HT1080 (cell line): Measurements from ENCODE around the gene PSMG3. TPM values are rescaled to one million over a fixed set of nuclear protein-coding genes. Genes with fewer than 3 reads are reported as not detected.

ENCODE experiments used
- DNase-seq: peaks from one replicate; pipeline ENCODE4 v3.0.0-alpha.2; 2015; ENCODE audit warnings: low read depth
- polyA plus RNA-seq, 2 experiments: library from polyadenylated mRNA; depleted of rRNA; stranded (reverse); fragments of >200 nt; gene quantifications; 2 replicates each; pipeline ENCODE4 v1.2.3, GENCODE V29; 2015
- total RNA-seq: library from RNA; depleted of rRNA; stranded (reverse); fragments of >200 nt; shearing (Covaris generic); gene quantifications from 2 replicates; pipeline ENCODE4 v1.2.3, GENCODE V29; 2014; rRNA removed

PSMG3 gene, protein sequence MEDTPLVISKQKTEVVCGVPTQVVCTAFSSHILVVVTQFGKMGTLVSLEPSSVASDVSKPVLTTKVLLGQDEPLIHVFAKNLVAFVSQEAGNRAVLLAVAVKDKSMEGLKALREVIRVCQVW
- total RNA-seq, result 72.1 and 97.7 TPM in 2 replicates
- polyA plus RNA-seq (2015; cell fraction: cytosol; rRNA removed), result 57.8 and 71.6 TPM in 2 replicates
- 47.0 and 55.2 TPM in 2 replicates for polyA plus RNA-seq (2015; cell fraction: nucleus; rRNA removed)

DNA sequence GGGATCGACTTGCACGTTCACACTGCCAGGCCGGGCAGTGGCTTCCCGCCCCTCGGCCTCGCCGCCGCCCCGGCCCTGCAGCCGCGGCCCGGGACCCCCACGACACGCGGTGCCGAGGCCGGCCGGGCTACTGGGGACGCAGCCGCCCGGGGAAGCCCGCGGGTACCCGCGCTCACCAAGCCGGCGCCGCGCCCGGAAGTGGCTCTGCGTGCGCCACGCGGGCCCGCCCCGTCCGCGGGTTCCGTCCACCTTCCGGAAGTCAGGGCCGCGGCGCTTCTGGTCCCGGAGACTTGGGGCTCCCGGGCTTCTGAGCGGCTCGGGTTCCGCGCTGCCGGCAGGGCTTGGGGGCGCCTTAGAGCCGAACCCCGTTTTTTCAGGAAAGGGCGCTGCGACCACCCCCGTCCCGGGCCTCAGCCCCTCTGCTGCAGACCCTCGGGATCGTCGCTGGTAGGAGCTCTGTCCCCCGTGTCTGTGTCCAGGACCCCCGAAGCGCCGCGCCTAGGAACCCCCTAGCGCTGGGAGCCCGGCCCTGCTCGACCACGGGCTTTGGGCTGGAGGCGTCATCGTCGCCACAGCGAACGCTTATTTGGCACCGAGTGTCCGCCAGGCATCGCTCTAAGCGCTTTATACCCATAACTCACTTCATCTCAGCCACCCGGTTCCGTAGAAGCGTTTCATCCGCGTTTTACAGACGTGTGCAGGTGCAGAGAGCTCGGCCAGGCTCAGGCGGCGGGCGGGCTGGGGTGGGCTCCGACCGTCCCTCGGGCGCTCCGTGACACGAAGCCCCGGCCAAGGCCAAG lies at the start of gene PSMG3:
PSMG3 (minus strand) TSS at position 200 of the 800 bp plus-strand sequence. CDS start 693 bp downstream, outside the sequence.
- DNase-seq, result peak; percentile 79

DNA sequence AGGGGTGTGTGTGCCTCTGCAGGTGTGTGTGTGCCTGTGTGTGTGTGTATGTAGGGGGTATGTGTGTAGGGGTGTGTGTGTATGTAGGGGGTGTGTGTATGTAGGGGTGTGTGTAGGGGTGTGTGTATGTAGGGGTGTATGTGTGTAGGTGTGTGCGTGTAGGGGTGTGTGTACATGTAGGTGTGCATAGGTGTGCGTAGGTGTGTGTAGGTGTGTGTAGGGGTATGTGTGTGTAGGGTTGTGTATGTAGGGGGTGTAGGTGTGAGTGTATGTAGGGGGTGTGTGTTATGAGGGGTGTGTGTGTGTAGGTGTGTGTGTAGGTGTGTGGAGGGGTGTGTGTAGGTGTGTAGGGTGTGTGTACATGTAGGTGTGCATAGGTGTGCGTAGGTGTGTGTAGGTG lies 48.6 kb upstream of the PSMG3 start:
- DNase-seq, result no peak

DNA sequence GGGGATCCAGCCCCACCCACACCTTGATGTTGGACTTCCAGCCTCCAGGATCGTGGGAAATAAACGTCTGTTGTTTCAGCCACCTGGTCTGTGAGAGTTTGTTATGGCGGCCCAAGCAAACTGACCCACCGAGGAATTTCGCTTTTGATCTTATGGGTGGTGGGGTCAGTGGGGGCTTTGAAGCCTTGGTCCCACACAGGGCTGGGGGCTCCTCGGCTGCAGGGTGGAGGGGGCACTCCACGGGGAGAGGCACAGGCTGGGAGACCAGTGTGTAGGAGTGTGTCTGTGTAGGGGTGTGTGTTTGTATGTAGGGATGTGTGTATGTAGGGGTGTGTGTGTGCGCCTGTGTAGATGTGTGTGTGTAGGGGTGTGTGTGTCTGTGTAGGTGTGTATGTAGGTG lies 48.1 kb upstream of the PSMG3 start:
- DNase-seq, result no peak

DNA sequence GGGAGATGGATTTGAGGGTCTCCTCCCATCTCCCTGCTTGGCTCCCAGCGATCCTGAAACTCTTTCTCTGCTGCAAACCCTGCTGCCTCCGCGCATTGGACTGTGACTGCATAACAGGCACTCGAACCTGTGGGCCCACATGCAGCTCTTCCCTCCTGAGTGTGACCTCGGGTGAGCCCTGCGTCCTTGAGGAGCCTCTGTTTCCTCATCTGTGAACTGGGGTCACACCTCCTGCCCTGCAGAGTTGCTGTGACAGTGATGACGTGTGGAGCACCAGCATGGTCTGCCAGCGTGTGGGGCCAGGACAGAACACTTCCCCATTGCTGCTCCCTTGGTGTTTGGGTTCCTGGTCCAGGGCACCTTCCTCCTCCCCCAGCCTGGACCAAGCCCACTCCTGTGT lies 46.9 kb upstream of the PSMG3 start:
- no peak for DNase-seq

DNA sequence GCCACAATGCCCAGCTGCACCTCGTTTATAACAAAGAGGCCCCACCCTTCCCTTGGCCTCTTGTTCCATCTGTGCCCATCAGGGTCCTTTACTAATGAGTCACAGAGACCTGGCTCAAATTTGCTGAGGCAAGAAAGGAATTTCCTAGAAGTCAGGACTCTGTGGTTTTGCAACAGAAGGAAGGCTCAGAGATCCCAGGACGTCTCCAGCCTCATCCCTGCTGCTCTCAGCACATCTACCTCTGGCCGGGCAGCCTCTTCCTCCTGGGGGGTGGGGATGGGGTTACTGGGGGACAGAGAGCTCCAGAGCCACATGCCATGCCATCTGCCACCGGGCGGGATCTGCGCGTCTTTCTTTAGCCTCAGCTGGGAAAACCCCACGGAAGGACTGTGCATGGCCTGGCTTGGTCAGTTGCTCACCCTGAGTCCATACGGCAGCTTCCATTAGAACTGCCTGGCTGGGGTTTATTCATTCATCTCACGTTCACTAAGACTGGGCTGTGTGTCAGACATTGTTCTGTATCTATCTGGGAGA lies 41.9 kb upstream of the PSMG3 start:
- peak; percentile 79 for DNase-seq

DNA sequence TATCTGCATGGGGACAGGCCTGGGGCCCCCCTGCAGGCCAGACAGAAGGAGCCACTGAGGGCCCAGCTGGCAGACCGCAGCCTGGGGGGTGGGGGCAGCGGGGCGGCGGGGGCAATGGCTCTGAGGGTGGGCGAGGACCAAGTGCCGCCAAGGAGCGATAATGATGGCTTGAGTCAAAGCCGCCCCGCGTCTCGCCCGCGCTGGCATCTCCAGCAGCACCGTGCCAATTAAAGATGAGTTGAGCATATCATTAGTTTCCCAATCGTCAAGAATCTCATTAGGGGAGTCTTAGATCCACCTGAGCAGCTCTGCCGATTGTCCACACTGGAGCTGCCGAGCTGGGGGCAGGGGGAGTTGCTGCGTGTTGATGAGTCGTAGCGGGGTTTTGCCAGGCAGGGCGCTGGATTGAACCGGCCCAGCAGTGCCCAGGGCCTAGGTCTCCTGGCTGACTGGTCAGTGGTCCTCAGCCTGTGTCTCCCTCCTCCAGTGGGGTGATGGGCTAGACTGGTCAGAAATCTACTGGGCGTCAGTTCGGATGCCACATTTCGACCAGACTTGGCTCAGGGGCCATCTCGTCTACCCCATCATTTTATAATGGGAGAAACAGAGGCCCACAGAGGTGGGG lies 41.0 kb upstream of the PSMG3 start:
- no peak for DNase-seq

DNA sequence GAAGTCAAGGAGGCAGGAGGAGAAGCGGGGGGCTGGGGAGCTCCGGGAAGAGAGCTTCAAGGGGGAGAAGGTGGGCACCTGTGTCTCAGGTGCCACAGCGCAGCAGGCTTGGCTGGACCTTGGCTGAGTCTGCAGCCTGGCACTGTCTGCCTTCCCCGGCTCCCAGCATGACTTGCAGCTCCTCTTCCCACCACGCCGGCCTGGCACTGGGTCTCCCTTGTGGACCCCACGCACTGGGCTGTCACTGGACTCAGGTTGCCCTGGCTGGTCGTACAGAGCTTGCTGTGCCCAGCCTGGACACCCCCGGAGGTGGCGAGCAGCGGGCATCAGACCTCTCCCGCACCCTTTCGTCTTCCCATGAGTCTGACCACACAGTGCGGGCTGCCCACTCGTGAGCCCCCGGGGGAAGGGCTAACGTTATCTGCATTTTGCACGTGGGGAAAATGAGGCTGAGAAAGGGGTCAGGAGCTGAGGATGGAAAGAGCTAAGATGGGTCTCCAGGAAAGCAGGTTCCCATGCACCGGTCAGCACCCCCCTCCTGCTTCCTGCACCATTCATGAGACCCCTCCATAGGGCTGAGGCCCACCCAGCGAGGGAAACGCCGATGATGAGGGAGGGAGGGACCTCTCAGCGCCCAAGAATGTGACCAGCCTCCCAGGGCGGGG lies 40.3 kb upstream of the PSMG3 start:
- DNase-seq, result no peak

DNA sequence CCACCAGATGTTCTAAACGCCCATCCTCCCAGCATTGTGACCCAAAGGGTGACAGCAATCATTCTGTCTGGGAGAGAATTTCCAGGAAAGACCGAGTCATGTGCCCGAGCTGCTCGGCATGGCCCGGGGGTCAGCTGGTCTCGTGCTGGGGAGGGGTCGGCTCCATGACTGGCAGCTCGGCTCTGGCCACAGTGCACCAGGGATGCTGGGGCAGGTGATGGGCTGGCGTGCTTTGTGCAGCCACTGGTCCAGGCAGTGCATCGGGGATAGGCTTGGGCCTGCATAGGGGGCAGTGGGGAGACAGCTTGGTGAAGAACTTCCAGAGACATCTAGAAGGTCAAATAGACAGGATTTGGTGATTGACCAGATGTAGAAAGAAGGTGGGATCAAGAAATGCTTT lies 39.2 kb upstream of the PSMG3 start:
- no peak for DNase-seq

DNA sequence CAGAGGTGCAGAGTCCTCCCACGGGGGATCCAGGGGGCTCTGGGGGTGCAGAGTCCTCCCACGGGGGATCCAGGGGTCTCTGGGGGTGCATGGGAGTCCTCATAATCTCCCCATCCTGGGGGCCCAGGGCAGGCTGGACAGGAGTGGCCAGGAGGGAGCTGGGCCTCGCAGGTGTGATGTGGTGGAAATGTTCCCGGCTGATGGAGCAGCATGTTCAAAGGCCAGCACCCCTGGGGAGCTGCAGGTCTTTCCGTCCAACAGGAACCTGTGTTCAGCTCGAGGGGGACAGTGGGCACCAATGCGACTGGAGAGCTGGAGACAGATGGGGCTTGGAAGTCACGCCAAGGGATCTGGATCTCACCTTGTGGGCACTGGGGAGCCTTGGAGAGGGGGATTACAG lies 38.5 kb upstream of the PSMG3 start:
- DNase-seq, result no peak

DNA sequence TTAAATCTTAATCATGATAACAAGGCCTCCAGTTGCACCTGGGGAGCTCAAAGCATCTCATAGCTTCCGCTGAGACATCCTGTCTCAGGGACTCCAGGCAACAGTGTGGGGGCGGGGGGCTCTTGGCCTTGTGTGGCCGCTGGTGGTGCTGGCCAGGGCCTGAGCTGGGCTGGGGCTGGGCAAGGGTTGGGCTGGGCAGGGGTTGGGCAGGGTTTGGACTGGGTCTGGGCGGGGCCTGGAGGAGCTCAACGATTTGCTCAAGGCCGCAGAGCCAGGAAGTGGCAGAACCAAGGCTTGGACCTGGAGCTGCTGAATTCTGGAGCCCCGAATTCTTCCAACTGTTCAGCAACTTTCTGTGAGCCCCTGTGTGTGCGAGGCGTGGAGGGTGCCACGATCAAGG lies 37.9 kb upstream of the PSMG3 start:
- no peak for DNase-seq

DNA sequence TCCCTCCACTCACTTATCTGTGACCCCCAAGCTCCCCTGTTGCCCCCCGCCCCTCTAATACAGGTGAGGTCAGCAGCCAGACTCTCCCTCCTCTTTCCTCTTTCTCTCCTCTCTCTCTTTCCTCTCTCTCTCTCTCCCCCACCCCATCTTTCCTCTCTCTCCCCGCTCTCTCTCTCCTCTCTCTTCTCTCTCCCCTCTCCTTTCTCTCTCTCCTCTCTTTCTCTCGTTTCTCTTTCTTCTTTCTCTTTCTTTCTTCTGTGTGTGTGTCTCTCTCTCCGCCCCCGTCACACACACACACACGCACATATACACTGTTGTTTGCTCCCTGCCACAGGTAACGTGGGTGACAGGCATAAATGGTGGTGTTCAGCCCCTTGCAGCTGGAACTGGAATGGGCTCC lies 37.2 kb upstream of the PSMG3 start:
- DNase-seq, result no peak

DNA sequence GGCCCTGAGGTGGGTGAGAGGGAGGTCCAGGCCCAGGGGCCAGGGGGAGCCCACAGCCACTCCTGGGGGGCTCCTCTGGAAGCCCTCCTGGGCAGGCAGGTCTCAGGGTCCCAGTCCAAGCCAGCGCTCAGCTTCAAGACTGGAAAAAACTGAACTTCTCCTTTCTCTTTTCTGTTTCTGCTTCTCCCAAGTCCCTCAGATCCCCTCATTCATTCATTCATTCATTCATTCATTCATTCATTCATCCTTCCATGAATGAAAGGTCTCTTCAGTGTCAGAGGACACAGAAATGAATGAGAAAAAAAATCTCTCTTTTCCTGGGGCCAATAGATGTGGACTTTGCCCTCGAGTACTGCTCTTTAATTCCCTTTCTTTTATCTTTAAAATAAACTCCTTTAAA lies 34.6 kb upstream of the PSMG3 start:
- no peak for DNase-seq

DNA sequence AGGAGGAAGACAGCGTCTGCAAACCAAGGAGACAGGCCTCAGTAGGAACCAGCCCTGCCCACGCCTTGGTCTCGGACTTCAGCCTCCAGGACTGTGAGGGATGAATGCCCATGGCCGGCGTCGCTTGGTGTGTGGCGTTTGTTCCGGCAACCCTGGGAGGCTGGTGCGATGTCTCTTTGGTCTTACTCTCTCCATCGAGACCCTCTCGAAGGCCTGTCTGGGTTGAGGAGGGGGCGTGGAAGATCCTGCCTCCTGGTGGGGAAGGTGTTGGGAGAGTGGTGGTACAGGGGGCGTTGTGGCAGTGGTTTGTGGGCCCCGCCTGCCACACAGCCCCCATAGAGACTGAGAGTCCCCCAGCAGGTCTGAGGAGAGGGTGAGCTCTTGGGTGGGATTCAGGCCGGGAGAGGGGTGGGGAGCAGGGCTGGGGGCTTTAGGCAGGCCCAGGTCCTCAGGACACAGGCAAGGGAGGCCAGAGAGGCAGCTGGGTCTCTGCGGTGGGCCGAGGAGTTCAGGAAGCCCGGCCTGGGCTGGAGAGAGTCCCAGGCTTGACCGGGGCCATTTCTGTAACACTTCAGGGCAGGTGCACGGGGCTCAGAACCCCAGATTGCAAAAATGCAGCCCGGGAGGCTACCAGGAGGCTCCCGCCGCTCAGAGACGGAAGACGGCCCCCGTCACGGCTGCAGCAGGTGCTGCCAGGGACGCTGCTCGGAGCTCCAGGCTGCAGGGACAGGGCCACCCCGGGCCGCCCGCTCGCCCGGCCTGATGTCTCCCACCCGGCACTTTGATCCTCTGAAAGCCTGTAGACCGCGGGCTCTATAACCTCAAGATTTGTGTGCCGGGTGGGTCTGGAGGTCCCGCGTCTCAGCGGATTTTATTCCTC lies 33.8 kb upstream of the PSMG3 start:
- no peak for DNase-seq

DNA sequence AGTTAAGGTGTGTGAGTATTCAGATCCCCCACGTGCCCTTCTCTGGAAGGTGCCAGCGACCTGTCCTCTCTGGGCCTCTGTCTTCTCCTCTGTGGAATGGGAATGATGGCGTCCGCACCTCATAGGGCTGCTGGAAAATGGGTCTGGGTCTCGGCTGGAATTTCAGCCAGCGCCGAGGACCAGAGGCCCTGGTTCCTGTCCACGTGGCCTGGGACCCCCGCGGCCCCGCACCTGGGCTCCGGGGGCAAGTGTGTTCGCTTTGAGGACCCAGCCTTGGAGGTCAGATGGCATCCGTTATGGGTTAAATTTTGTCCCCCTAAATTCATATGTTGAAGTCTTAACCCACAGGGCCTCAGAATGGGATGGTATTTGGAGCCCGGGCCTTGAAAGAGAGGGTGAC lies 32.6 kb upstream of the PSMG3 start:
- DNase-seq, result no peak

DNA sequence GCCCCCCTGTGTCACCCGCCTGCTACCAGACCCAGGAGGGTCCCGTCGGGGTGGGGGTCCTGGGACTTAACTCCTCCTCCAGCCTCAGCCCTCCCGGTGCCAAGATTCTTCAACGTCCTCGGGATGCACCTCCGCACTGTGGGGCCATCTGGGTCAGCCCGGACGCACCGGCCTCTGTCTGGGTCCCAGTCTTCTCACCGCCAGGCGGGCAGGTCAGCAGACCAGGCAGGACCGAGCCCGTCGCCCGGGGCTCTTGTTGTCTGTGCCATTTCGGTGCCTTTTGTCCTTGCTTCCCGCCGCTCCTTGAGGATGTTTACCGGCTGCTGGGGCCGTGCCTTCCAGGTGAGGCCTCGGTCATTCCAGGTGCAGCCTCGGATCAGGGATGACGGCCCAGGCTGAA lies 32.1 kb upstream of the PSMG3 start:
- DNase-seq, result no peak

DNA sequence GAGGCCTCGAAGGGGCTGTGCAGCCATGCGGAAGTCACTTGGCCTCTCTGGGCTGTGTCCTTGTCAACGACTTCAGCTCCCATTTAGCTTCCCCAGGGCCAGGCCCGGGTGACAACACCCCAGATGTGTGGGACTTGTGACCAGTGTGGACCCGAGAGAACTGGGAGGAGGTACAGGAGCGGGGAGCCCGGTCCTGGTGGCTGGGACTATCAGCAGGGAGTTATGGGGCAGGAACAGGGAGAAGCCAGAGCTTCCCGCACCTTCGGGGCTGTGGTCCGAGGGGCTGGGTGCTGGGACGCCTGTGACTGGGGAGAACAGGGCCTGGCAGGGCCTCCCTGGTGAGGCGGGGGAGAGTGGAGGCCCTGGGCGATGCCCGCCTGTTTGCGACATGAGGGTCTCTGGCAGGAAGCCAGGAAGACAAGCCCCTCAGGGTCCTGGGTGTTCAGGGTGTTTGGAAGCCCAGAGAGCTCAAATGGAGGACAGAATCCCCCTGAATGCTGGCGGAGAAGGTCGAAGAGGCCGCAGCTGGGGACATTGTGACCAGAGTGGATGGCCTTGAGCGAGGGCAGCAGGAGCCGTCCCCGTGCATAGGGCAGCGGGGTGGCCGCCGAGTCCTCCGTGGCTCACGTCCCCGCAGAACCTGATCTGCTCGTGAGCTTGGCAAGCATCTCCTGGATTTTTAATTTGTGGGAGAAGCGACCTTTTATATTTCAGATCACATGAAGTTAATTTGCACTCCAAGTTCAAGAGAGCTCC lies 30.0 kb upstream of the PSMG3 start:
- DNase-seq, result no peak

DNA sequence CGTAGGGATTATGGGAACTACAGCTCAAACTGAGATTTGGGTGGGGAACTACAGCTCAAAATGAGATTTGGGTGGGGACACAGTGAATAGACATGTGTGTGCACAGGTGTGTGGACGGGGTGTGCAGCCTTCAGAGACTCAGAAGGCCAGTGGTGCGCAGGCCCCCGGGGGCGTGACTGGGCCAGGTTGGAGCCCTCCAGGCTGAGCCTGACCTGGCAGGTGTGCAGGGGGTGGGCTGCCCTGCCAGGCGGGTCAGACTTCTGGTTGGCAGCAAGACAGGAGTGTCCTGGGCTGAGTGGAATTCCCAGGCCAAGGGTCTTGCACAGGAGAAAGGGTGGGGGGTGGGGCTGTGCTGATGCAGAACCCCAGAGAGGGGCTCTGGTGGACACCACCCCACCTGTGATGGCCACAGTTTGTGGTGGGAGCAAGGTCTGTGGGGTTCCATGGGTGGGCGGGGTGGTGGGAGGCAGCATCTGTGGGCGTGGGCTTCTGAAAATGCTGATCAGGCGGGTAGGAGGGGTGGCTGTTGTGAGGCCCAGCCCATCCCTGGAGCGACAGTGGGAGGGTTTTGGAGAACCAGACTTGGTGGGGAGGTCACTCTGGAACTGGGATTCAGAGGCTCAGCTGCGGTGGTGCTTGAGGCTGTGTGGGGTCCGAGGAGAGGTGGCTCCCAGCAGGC lies 29.3 kb upstream of the PSMG3 start:
- no peak for DNase-seq

DNA sequence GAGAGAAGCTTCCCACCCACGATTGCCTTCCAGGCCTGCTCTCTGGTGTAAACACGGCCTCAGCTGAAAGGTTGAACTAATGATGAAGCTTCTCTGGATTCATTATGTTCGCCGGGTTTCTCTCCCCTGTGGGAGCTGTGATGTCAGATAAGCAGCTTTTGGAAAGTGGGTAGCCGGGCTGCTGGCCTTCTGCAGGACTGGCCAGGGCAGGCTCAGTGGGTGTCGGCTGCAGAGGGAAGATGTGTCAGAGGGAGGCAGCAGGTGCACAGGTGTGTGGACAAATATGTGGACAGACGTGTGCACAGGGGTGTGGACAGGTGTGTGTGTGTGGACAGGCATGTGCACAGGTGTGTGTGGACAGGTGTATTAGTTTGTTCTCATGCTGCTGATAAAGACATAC lies 28.5 kb upstream of the PSMG3 start:
- no peak for DNase-seq

DNA sequence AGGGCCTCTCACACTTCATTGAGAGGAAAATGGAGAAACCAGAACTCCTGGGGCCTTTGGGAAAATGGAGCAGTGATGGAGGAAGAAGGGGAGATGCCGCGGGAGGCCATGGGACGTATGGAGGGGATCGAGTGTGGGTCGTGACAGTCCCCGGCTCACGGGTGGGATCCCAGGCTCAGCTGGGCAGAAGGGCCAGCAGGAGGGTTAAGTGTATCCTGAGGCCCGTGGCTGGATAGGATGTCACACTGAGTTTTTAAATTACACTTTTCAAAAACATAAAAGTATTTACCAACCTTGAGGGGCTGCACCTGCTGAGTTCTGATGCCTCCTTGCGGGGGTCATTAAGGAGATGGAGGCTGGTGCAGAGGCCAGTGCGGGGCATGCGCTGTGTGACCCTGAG lies 28.0 kb upstream of the PSMG3 start:
- no peak for DNase-seq
